ENCODE measurements around the gene CFAP300. TPM values are rescaled to one million over a fixed set of nuclear protein-coding genes. Genes with fewer than 3 reads are reported as not detected.

Gene CFAP300
- total and polyA plus RNA-seq, 2 of the 8 experiments (the other 6 are each of a cell fraction or from before 2014, with no cell fraction given) = 2.1 to 2.8 TPM

DNA sequence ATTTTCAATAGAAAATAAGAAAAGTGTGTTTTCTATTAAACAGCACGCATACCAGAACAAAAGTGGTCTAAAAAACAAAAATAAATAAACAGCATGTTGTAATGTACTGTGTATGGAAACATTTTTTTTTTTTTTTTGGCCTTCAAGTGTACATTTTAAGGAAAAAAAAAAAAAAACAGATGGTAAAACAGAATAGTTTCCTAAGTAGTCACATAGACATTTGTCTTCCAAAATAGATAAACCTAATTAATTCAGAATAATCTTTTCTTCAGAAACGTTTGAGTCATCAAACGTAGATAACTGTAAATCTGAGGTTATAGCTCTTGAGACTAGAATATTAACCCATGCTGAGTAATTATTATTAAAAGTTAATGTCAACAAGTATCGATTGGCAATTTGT, 396 bp upstream of the CFAP300 start:
- Histone ChIP-seq H3K27ac (ENCODE audit: low read depth, low read length) (no peak overlapping the region), H3K23me2 (ENCODE audit: low read depth, low read length) (peaks cover 5% of the 10 kb centered on the region; the same call in 1 of the 2 replicates)

More for the DNA sequence above, 396 bp upstream of the CFAP300 start:
- Histone ChIP-seq H3K4me2 (ENCODE audit: insufficient read depth in 1 of 2, low read depth in 2 of 2, low read length in 2 of 2) (peak overlapping the region; percentile 71 to 84), H3K9ac (replicated peaks in 1 of 4; ENCODE audit: extremely low read depth in 1 of 4, low read depth in 3 of 4, low read length in 3 of 4) (no peak overlapping the region), H3K9me3 (ENCODE audit: insufficient read depth in 2 of 2, low read depth in 1 of 2, low read length in 1 of 2) (no peaks in the 10 kb centered on the region), H2BK12ac (ENCODE audit: low read depth, low read length) (no peak overlapping the region), H3K4me3 (ENCODE audit: extremely low read depth in 1 of 4, insufficient read depth in 2 of 4, low read depth in 3 of 4, low read length in 4 of 4) (peak overlapping the region; percentile 40 to 71 (median 48); a peak in 6 of 8 replicates), H3K79me1 (ENCODE audit: low read depth, low read length) (no peaks in the 10 kb centered on the region), H4K20me1 (replicated peaks in 1 of 2; ENCODE audit: control insufficient read depth in 1 of 2, insufficient read depth in 2 of 2, low read length in 2 of 2) (no peaks in the 10 kb centered on the region), H4K91ac (replicated peaks; ENCODE audit: insufficient read length, low read length) (no peak overlapping the region), H2BK120ac (replicated peaks; ENCODE audit: low read depth, low read length) (no peak overlapping the region), H2AFZ (ENCODE audit: low read length) (peak overlapping the region; percentile 91; the same call in 1 of the 2 replicates), H3K4ac (replicated peaks; ENCODE audit: insufficient read length, low read depth, low read length) (no peak overlapping the region), H3K23ac (ENCODE audit: insufficient read length) (no peak overlapping the region), H3K27me3 (replicated peaks in 1 of 4; ENCODE audit: control insufficient read depth in 3 of 4, extremely low read depth in 1 of 4, insufficient read depth in 3 of 4, low read length in 3 of 4) (no peaks in the 10 kb centered on the region; a peak in 3 of 7 replicates), H4K5ac (ENCODE audit: insufficient read length, low read depth, low read length) (no peak overlapping the region), H3K18ac (ENCODE audit: extremely low read depth, low read length) (no peak overlapping the region), H3K36me3 (ENCODE audit: control insufficient read depth in 2 of 4, insufficient read depth in 4 of 4, low read length in 3 of 4) (no peaks in the 10 kb centered on the region), H3K14ac (ENCODE audit: insufficient read length) (no peak overlapping the region), H3K4me1 (replicated peaks in 1 of 4; ENCODE audit: control insufficient read depth in 3 of 4, insufficient read depth in 4 of 4, low read length in 3 of 4) (peaks cover 0 to 2% (median 0%) of the 10 kb centered on the region in 4 experiments; a peak in 1 of 7 replicates), H2BK15ac (ENCODE audit: low read length) (no peak overlapping the region), H2BK5ac (ENCODE audit: low read depth, low read length) (no peak overlapping the region), H3K79me2 (ENCODE audit: control insufficient read depth in 1 of 2, insufficient read depth in 2 of 2, low read length in 2 of 2) (no peaks in the 10 kb centered on the region), H2BK20ac (ENCODE audit: low read length) (no peak overlapping the region), H2AK5ac (ENCODE audit: low read depth, low read length) (no peak overlapping the region), H3K56ac (replicated peaks; ENCODE audit: insufficient read length, low read depth, low read length) (no peak overlapping the region), H4K8ac (ENCODE audit: extremely low read depth, insufficient read depth, low read length) (no peak overlapping the region)
- WGBS, 2 experiments (ENCODE audit: extremely low coverage in 1 of 2, insufficient coverage in 1 of 2, insufficient read length in 1 of 2, insufficient replicate concordance in 2 of 2, low coverage in 1 of 2, low lambda C conversion rate in 2 of 2, missing lambda C conversion rate in 1 of 2) = 52% methylated on average over 4 of the region's 4 CpGs; no CpG with 5 or more reads in 1 of the 2 experiments
- DNase-seq (ENCODE audit: low read depth in 1 of 2, low spot score in 2 of 2) (no peak), FAIRE-seq (no peak)
- POLR2A ChIA-PET (ENCODE audit: partially characterized antibody) = interaction anchor here (1.0 kb wide), 1 partner anchor 41 kb away, joined by 5 read pairs; no protein-coding TSS in a partner anchor
- CTCF ChIA-PET (ENCODE audit: partially characterized antibody) = interaction anchor here (1.4 kb wide), 1 partner anchor 295 kb away, joined by 3 read pairs; no protein-coding TSS in a partner anchor
- no peak for TF ChIP-seq CHD1 (IDR thresholded peaks at IDR 0.05; ENCODE audit: low read depth, low read length)
- no peak for TF ChIP-seq CBX5 (IDR thresholded peaks at IDR 0.05; ENCODE audit: low read depth, low read length)
- TF ChIP-seq RFX5 (IDR thresholded peaks at IDR 0.05; ENCODE audit: borderline replicate concordance, low read depth, low read length) = no peak
- TF ChIP-seq TEAD4 (IDR thresholded peaks at IDR 0.05; ENCODE audit: low read depth, low read length) = no peak

Data from H1 (cell line).